ENCODE results near the gene RBM26.

RBM26 gene

GRCh38 chr13:79405831-79406596, at the start of gene RBM26:
TSS of gene RBM26 (minus strand) at chr13:79406255. CDS start at chr13:79405774, 481 bp downstream.
- DNase-seq (ENCODE audit: low read depth, low spot score) = peak; percentile 73

GRCh38 chr13:79455331-79455730, 49.3 kb upstream of the RBM26 start:
- DNase-seq (ENCODE audit: low read depth, low spot score) = no peak

GRCh38 chr13:79452239-79452913, 46.3 kb upstream of the RBM26 start:
- no peak for DNase-seq (ENCODE audit: low read depth, low spot score)

GRCh38 chr13:79451500-79451962, 45.5 kb upstream of the RBM26 start:
- DNase-seq (ENCODE audit: low read depth, low spot score) = no peak

- no peak for DNase-seq (ENCODE audit: low read depth, low spot score)
Observed at GRCh38 chr13:79450110-79450509, 44.1 kb upstream of the RBM26 start.

GRCh38 chr13:79448413-79448812, 42.4 kb upstream of the RBM26 start:
- no peak for DNase-seq (ENCODE audit: low read depth, low spot score)

GRCh38 chr13:79447741-79448140, 41.7 kb upstream of the RBM26 start:
- DNase-seq (ENCODE audit: low read depth, low spot score) = no peak

GRCh38 chr13:79447141-79447540, 41.1 kb upstream of the RBM26 start:
- DNase-seq (ENCODE audit: low read depth, low spot score) = no peak

GRCh38 chr13:79445968-79446645, 40.1 kb upstream of the RBM26 start:
- no peak for DNase-seq (ENCODE audit: low read depth, low spot score)

- no peak for DNase-seq (ENCODE audit: low read depth, low spot score)
Observed at GRCh38 chr13:79442706-79443105, 36.7 kb upstream of the RBM26 start.

- no peak for DNase-seq (ENCODE audit: low read depth, low spot score)
Observed at GRCh38 chr13:79442221-79442620, 36.2 kb upstream of the RBM26 start.

GRCh38 chr13:79440958-79441528, 35.0 kb upstream of the RBM26 start:
- no peak for DNase-seq (ENCODE audit: low read depth, low spot score)

- DNase-seq (ENCODE audit: low read depth, low spot score) = no peak
Observed at GRCh38 chr13:79439275-79439674, 33.2 kb upstream of the RBM26 start.

- no peak for DNase-seq (ENCODE audit: low read depth, low spot score)
Observed at GRCh38 chr13:79435561-79435990, 29.5 kb upstream of the RBM26 start.

- no peak for DNase-seq (ENCODE audit: low read depth, low spot score)
Observed at GRCh38 chr13:79434556-79434955, 28.5 kb upstream of the RBM26 start.

GRCh38 chr13:79432992-79433391, 26.9 kb upstream of the RBM26 start:
- no peak for DNase-seq (ENCODE audit: low read depth, low spot score)

GRCh38 chr13:79432086-79432485, 26.0 kb upstream of the RBM26 start:
- no peak for DNase-seq (ENCODE audit: low read depth, low spot score)

GRCh38 chr13:79429309-79429708, 23.3 kb upstream of the RBM26 start:
- no peak for DNase-seq (ENCODE audit: low read depth, low spot score)

GRCh38 chr13:79427883-79428282, 21.8 kb upstream of the RBM26 start:
- DNase-seq (ENCODE audit: low read depth, low spot score) = no peak

- DNase-seq (ENCODE audit: low read depth, low spot score) = no peak
Observed at GRCh38 chr13:79427265-79427664, 21.2 kb upstream of the RBM26 start.

GRCh38 chr13:79423801-79424642, 18.0 kb upstream of the RBM26 start:
- DNase-seq (ENCODE audit: low read depth, low spot score) = no peak

Data from iPS DF 19.7 (cell line).